ENCODE data around the gene RNF150. TPM values are rescaled to one million over a fixed set of nuclear protein-coding genes. Genes with fewer than 3 reads are reported as not detected.

The RNF150 gene
- total and polyA plus RNA-seq, 12 donors: 4.9 to 88.6 (median 61.3) TPM

GRCh38 chr4:140926672-140927071 is 206.6 kb downstream of the RNF150 start:
- no peak overlapping the region for H3K4me3 ChIP-seq
- H3K36me3 ChIP-seq (replicated peaks in 1 of 2): no peaks in the 10 kb centered on the region
- no peaks in the 10 kb centered on the region for H3K9me3 ChIP-seq (replicated peaks in 1 of 3)
- H3K4me1 ChIP-seq (replicated peaks in 1 of 2): no peaks in the 10 kb centered on the region
- 61 to 86% (median 76%) methylated on average over 2 of the region's 2 CpGs for WGBS, 4 donors
- no peak overlapping the region for H3K27ac ChIP-seq
- intact Hi-C loops (cut with DNase I): no loop called here
- no peak for TF ChIP-seq CTCF (IDR thresholded peaks at IDR 0.05)
- TF ChIP-seq POLR2A (IDR thresholded peaks at IDR 0.05): no peak
- no peaks in the 10 kb centered on the region for H3K27me3 ChIP-seq
- DNase-seq: no peak

GRCh38 chr4:140925417-140925816 is 207.9 kb downstream of the RNF150 start:
- 90 to 96% (median 92%) methylated on average over 5 to 6 of the region's 6 CpGs for WGBS, 4 donors
- intact Hi-C loops (cut with DNase I): no loop called here
- Histone ChIP-seq H3K27ac (no peak overlapping the region), H3K36me3 (replicated peaks in 1 of 2) (no peaks in the 10 kb centered on the region), H3K4me3 (no peak overlapping the region), H3K27me3 (no peaks in the 10 kb centered on the region), H3K4me1 (replicated peaks in 1 of 2) (no peaks in the 10 kb centered on the region), H3K9me3 (replicated peaks in 1 of 3) (no peaks in the 10 kb centered on the region)
- no peak for DNase-seq
- no peak for TF ChIP-seq POLR2A (IDR thresholded peaks at IDR 0.05)
- TF ChIP-seq CTCF (IDR thresholded peaks at IDR 0.05): no peak

GRCh38 chr4:140924761-140925392 is 208.4 kb downstream of the RNF150 start:
- TF ChIP-seq CTCF (IDR thresholded peaks at IDR 0.05) (no peak), POLR2A (IDR thresholded peaks at IDR 0.05) (no peak)

GRCh38 chr4:140906993-140907962 is 226.0 kb downstream of the RNF150 start:
- no peak for DNase-seq

More at GRCh38 chr4:140924761-140925392, 208.4 kb downstream of the RNF150 start:
- WGBS, 4 donors: 59 to 82% (median 76%) methylated on average over 3 of the region's 3 CpGs
- Histone ChIP-seq H3K9me3 (replicated peaks in 1 of 3) (no peaks in the 10 kb centered on the region), H3K27me3 (no peaks in the 10 kb centered on the region), H3K4me1 (replicated peaks in 1 of 2) (no peaks in the 10 kb centered on the region), H3K27ac (no peak overlapping the region), H3K36me3 (replicated peaks in 1 of 2) (no peaks in the 10 kb centered on the region), H3K4me3 (no peak overlapping the region)
- intact Hi-C loops (cut with DNase I): no loop called here
- DNase-seq: no peak

More at GRCh38 chr4:140906993-140907962, 226.0 kb downstream of the RNF150 start:
- intact Hi-C loops (cut with DNase I): no loop called here
- WGBS, 4 donors: 61 to 69% (median 66%) methylated on average over 3 of the region's 3 CpGs
- no peak for TF ChIP-seq POLR2A (IDR thresholded peaks at IDR 0.05)
- TF ChIP-seq CTCF (IDR thresholded peaks at IDR 0.05): no peak
- no peaks in the 10 kb centered on the region for H3K36me3 ChIP-seq (replicated peaks in 1 of 2)
- H3K27ac ChIP-seq: peak overlapping the region in 1 of 5 donors; percentile 29
- peaks cover 12 to 25% of the 10 kb centered on the region in 2 donors for H3K4me1 ChIP-seq (replicated peaks in 1 of 2)
- H3K4me3 ChIP-seq: no peak overlapping the region
- H3K9me3 ChIP-seq (replicated peaks in 1 of 3): no peaks in the 10 kb centered on the region
- H3K27me3 ChIP-seq: no peaks in the 10 kb centered on the region

Measured in adrenal gland (tissue), 12 donors.